ENCODE measurements around the gene PPP2CA.
A peak's percentile ranks its signal among the peaks of the same experiment; 100 is the strongest.

The PPP2CA gene

DNA sequence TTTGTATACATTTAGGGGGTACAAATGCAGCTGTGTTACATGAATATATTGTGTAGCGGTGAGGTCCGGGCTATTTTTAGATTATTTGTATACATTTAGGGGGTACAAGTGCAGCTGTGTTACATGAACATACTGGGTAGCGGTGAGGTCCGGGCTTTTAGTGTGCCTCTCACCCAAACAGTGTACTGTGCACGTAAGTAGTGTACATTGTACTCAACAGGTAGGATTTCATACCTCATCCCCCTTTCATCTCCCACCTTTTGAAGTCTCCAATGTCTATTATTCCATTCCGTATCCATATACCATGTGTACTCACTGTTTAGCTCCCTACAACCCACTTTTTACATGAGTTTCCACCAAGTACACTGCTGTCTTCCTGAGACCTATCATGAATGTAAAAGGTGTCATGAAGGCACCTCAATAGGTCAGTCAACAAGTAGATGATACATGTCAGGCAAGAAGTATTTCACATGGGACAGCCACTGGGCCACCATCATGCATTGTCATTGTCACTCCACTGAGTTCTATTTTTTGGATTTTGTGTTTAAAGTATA is 76.8 kb downstream of the PPP2CA start:
- DNase-seq (ENCODE audit: low read depth in 2 of 2): no peak

GRCh38 chr5:134148316-134148715 is 77.6 kb downstream of the PPP2CA start:
- no peak for DNase-seq (ENCODE audit: low read depth in 2 of 2)

DNA sequence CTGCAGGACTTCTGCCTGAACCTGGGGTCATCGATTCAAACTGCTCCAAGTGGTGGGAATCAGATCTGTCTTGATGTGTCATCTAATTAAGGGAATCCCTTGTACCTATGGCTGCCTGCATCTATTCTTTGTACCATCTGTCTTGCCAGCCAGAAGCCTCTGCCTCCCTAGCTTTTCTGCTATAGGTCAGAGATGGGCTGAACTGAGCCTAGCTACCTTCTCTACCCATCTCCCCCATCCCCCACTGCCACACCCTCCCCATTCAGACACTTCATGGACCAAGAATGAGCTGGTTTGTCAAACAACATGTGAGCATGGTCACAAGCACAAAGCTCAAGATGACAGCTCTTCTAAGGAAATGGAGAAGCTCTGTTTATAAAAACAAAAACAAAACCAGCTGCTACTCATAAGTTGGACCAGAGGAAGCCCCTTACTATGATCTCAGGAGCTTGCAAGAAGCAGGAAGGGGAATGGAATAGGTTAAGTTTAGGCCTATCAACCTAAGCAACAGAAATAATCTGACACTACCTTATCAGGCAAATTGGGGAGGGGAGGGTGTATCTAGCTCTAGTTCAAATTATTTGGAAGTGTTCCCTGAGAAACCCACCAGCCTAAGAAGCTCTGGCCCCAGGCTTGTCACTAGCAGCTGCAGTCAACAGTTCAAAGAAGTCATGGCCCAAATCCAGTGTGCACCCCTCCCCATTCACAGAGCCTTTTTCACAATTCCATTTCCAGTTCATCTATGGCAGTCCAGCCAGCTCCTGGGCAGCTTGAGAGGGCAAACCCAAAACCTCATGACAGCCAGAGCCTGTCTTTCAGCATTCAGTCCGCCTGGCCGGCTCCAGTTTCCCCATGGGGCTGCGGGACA is 79.0 kb downstream of the PPP2CA start:
- no peak for DNase-seq (ENCODE audit: low read depth in 2 of 2)

DNA sequence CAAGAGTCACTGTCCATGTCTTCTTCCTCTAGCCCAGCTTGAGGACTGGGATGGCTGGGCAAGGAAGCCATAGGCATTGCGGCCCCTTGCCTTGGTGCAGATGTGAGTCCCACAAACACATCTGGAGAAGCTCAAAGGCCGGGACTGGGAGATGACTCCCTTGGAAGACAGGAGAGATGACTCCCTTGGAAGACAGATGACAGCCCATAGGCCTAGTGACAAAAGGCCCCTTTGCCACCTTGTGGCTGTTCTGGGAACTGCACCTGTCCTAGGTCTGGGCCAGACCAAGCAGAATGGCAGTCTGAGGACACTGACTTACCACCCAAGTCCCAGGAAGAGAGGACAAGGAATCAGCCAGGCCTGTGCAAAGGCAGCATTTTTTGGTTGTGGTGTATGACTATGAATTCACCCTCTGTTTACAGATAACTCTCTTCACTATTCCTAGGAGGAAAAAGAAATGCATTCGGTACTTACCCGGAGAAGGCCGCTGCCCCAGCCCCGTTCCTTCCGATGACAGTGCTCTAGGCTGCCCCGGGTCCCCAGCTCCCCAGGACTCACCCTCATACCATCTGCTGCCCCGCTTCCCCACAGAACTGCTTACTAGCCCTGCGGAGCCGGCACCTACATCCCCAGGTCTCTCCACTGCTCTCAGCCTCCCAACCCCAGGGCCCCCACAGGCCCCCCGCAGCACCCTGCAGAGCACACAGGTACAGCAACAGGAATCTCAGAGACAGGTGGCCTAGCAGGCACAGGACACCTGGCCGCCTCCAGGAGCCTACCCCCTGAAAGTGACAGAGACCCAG is 79.9 kb downstream of the PPP2CA start:
- peak; percentile 68 to 81 for DNase-seq (ENCODE audit: low read depth in 2 of 2)

GRCh38 chr5:134145041-134145757 is 80.7 kb downstream of the PPP2CA start:
- DNase-seq (ENCODE audit: low read depth in 2 of 2): no peak
